Keratinocyte (primary cell): ENCODE measurements around the gene PRKN. TPM values are rescaled to one million over a fixed set of nuclear protein-coding genes. Genes with fewer than 3 reads are reported as not detected.

Source experiments
- DNase-seq: peaks from one replicate; pipeline ENCODE4 v3.0.0-alpha.2; 2011; ENCODE audit warnings: low read depth, missing footprints, low spot score
- FAIRE-seq: peaks from 2 replicates; lab custom pipeline; 2011; peaks lifted over from hg19 to GRCh38; lab: Jason Lieb, UNC
- H2AFZ ChIP-seq: 2 replicates; pipeline ENCODE4 v1.6.0; 2012; ENCODE audit warnings: low read length, control low read depth, inconsistent platforms; ENCODE audit not compliant: control insufficient read depth
- H3K27ac ChIP-seq: 2 replicates; pipeline ENCODE4 v1.5.1; 2011; ENCODE audit warnings: low read length; ENCODE audit not compliant: control insufficient read depth, insufficient read depth
- H3K27me3 ChIP-seq: 3 replicates; pipeline ENCODE4 v1.6.0; 2011; ENCODE audit warnings: low read length; ENCODE audit not compliant: control insufficient read depth, insufficient read depth; ENCODE audit errors: extremely low read depth
- H3K36me3 ChIP-seq, 2 experiments: 2 replicates in 1 of 2; 3 replicates in 1 of 2; pipeline ENCODE4 v1.5.1; 2011; ENCODE audit warnings: low read length in 2 of 2, mild to moderate bottlenecking in 1 of 2; ENCODE audit not compliant: control insufficient read depth in 2 of 2, insufficient read depth in 2 of 2; ENCODE audit errors: extremely low read depth in 1 of 2
- H3K4me1 ChIP-seq: 3 replicates; pipeline ENCODE4 v1.5.1; 2011; ENCODE audit warnings: low read length; ENCODE audit not compliant: control insufficient read depth, insufficient read depth; ENCODE audit errors: extremely low read depth
- H3K4me2 ChIP-seq: 3 replicates; pipeline ENCODE4 v1.6.0; 2011; ENCODE audit warnings: low read depth, low read length; ENCODE audit not compliant: control insufficient read depth, insufficient read depth; ENCODE audit errors: extremely low read depth
- H3K4me3 ChIP-seq, 3 experiments: fragments of 200-600 bp in 1 of 3; sonication (generic) in 1 of 3; 2 replicates in 2 of 3; 3 replicates in 1 of 3; pipeline ENCODE4 v1.5.1; 2011 to 2016; ENCODE audit warnings: low read length in 3 of 3, mild to moderate bottlenecking in 3 of 3, control low read depth in 2 of 3, inconsistent platforms in 1 of 3, low read depth in 1 of 3, mixed read lengths in 1 of 3, mixed run types in 1 of 3, moderate library complexity in 1 of 3; ENCODE audit not compliant: control insufficient read depth in 2 of 3, insufficient read depth in 2 of 3; ENCODE audit errors: extremely low read depth in 1 of 3
- H3K79me2 ChIP-seq: 2 replicates; pipeline ENCODE4 v1.6.0; 2012; ENCODE audit warnings: low read length; ENCODE audit not compliant: control insufficient read depth, insufficient read depth
- H3K9ac ChIP-seq: 3 replicates; pipeline ENCODE4 v1.6.0; 2011; ENCODE audit warnings: low read length; ENCODE audit not compliant: control insufficient read depth, insufficient read depth; ENCODE audit errors: extremely low read depth
- H3K9me1 ChIP-seq: 3 replicates; pipeline ENCODE4 v1.6.0; 2011; ENCODE audit warnings: low read length; ENCODE audit not compliant: control insufficient read depth, insufficient read depth; ENCODE audit errors: extremely low read depth
- H3K9me3 ChIP-seq: 2 replicates; pipeline ENCODE4 v1.5.1; 2012; ENCODE audit warnings: low read depth, low read length; ENCODE audit not compliant: control insufficient read depth
- H4K20me1 ChIP-seq: 3 replicates; pipeline ENCODE4 v1.6.0; 2011; ENCODE audit warnings: low read length; ENCODE audit not compliant: control insufficient read depth, insufficient read depth; ENCODE audit errors: extremely low read depth
- EZH2 ChIP-seq: IDR thresholded peaks from one replicate; pipeline ENCODE4 v1.6.1; 2012; ENCODE audit warnings: inconsistent platforms, mild to moderate bottlenecking, low read length, moderate library complexity
- dilution Hi-C: fragments of 300-500 bp; cut with MboI; formaldehyde crosslinking; loops from one replicate; pipeline ENCODE4 v1.7.0; 2020; ENCODE audit warnings: low sequenced_read_pairs; ENCODE audit not compliant: extremely low pct_ligation_motif_present
- polyA plus RNA-seq, 5 experiments: library from polyadenylated mRNA; depleted of rRNA in 3 of 5; stranded (reverse) in 3 of 5; stranded (forward) in 1 of 5; unstranded in 1 of 5; fragments of >200 nt; gene quantifications; 1 replicate in 1 of 5; 2 replicates in 3 of 5; 3 replicates in 1 of 5; pipeline versions ENCODE4 v1.2.1 to v1.2.3, GENCODE V29; 2011 to 2012; ENCODE audit warnings: missing spikeins in 2 of 5, low read depth in 1 of 5, low replicate concordance in 1 of 5
- TF ChIP-seq, protein P1 (sequence below), 3 experiments: IDR thresholded peaks in 1 of 3; conservative IDR thresholded peaks in 1 of 3; optimal IDR thresholded peaks in 1 of 3; 2 replicates in 2 of 3; 3 replicates in 1 of 3; pipeline versions ENCODE3 to v1.5.1; 2011; ENCODE audit warnings: low read length in 3 of 3, mild to moderate bottlenecking in 3 of 3, moderate library complexity in 2 of 3, control low read depth in 1 of 3, inconsistent platforms in 1 of 3; ENCODE audit not compliant: insufficient read depth in 2 of 3; ENCODE audit errors: extremely low read depth in 1 of 3

The PRKN gene
- polyA plus RNA-seq, 1 donor (not counting 4 experiments of a cell fraction or from before 2014, with no cell fraction given) = 0.67 TPM

DNA sequence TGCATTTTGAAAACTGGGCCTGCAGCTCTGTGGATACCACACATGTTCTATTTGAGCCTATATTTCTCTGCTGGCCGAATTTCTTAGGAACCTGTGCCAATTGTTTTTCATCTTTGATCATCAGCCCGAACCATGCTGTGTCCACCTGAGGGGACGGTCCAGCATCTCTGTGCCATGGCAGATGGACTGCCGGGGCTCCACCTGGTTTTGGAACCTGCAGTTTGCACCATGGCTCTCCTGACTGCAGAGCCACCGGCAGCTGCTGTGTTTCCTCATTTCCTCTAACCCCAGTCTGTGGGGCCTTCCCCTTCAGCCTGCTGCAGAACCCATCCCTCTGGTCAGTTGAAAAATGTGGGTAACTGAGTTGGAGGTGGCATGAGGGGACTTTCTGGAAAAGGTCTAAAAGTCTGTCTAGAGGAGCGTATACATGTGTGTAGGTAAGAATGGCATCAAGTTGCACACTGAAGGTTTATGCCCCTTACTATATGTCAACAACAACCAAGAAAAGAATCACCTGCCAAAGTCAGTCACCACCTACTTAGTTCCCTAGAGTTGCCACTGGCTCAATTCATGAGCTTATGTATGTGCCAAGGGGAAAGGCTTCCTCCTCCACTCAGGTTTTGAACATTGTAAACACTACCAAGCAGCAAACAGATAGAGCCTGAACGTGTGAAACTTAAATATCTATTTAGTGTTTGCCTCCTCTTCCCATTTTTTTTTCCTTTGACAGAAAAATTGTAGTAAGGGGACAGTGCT, 548.2 kb downstream of the PRKN start:
- no peak overlapping the region for H3K27ac ChIP-seq
- TF ChIP-seq EZH2 = no peak
- TF ChIP-seq, protein P1, sequence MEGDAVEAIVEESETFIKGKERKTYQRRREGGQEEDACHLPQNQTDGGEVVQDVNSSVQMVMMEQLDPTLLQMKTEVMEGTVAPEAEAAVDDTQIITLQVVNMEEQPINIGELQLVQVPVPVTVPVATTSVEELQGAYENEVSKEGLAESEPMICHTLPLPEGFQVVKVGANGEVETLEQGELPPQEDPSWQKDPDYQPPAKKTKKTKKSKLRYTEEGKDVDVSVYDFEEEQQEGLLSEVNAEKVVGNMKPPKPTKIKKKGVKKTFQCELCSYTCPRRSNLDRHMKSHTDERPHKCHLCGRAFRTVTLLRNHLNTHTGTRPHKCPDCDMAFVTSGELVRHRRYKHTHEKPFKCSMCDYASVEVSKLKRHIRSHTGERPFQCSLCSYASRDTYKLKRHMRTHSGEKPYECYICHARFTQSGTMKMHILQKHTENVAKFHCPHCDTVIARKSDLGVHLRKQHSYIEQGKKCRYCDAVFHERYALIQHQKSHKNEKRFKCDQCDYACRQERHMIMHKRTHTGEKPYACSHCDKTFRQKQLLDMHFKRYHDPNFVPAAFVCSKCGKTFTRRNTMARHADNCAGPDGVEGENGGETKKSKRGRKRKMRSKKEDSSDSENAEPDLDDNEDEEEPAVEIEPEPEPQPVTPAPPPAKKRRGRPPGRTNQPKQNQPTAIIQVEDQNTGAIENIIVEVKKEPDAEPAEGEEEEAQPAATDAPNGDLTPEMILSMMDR (optimal IDR thresholded peaks at IDR 0.05 in 1 of 3, IDR thresholded peaks at IDR 0.05 in 1 of 3, conservative IDR thresholded peaks at IDR 0.05 in 1 of 3; ENCODE audit: extremely low read depth in 1 of 3, insufficient read depth in 2 of 3, low read length in 3 of 3) = no peak
- no peaks in the 10 kb centered on the region for H3K79me2 ChIP-seq
- dilution Hi-C loops = no loop called here
- H3K4me3 ChIP-seq = no peak overlapping the region
- H3K27me3 ChIP-seq = no peaks in the 10 kb centered on the region
- H3K36me3 ChIP-seq = no peaks in the 10 kb centered on the region
- no peak overlapping the region for H3K9ac ChIP-seq
- FAIRE-seq (no peak), DNase-seq (no peak)
- H3K4me1 ChIP-seq = peaks cover 7% of the 10 kb centered on the region
- H3K9me1 ChIP-seq = no peaks in the 10 kb centered on the region
- H3K4me2 ChIP-seq = no peak overlapping the region
- no peaks in the 10 kb centered on the region for H3K9me3 ChIP-seq
- H4K20me1 ChIP-seq = no peaks in the 10 kb centered on the region
- H2AFZ ChIP-seq = no peak overlapping the region

DNA sequence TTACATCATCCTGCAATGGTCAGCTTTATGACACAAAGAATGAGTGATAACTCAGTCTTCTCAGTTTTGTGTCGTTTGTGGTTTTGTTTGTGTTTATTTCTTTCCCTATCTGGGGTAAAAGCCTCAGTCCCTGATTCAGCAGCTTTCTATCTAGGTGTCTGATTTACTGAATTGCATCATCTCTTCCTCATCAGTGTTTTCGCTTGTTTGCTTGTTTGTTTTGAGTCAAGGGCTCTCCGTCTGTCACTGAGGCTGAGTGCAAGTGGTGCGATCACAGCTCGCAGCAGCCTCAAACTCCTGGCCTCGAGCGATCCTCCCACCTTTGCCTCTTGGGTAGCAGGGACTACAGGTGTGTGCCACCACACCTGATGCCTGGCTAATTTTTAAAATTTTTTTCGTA, 548.9 kb downstream of the PRKN start:
- DNase-seq (no peak), FAIRE-seq (no peak)
- Histone ChIP-seq H3K4me3 (no peak overlapping the region), H4K20me1 (no peaks in the 10 kb centered on the region), H3K4me1 (peaks cover 7% of the 10 kb centered on the region), H3K79me2 (no peaks in the 10 kb centered on the region), H2AFZ (no peak overlapping the region), H3K27ac (no peak overlapping the region), H3K27me3 (no peaks in the 10 kb centered on the region), H3K9ac (no peak overlapping the region), H3K9me3 (no peaks in the 10 kb centered on the region), H3K4me2 (no peak overlapping the region), H3K9me1 (no peaks in the 10 kb centered on the region), H3K36me3 (no peaks in the 10 kb centered on the region)
- dilution Hi-C loops = no loop called here
- TF ChIP-seq EZH2 = no peak
- TF ChIP-seq, protein P1 (optimal IDR thresholded peaks at IDR 0.05 in 1 of 3, IDR thresholded peaks at IDR 0.05 in 1 of 3, conservative IDR thresholded peaks at IDR 0.05 in 1 of 3; ENCODE audit: extremely low read depth in 1 of 3, insufficient read depth in 2 of 3, low read length in 3 of 3) = no peak
